ENCODE measurements around the gene TUBA8.

The TUBA8 gene

GRCh38 chr22:18109410-18110193 lies 1.0 kb upstream of the TUBA8 start:
- Mint-ChIP-seq H3K9me3 (peaks cover 7% of the 10 kb centered on the region), H3K4me1 (peaks cover 60% of the 10 kb centered on the region), H3K4me3 (peak overlapping the region; percentile 64), H3K36me3 (peaks cover 16% of the 10 kb centered on the region), H3K27ac (no peak overlapping the region)
- DNase-seq (ENCODE audit: low spot score in 2 of 2) (no peak), ATAC-seq (no peak)

- DNase-seq (ENCODE audit: low spot score in 2 of 2) (no peak), ATAC-seq (no peak)
- Mint-ChIP-seq H3K4me1 (peaks cover 45% of the 10 kb centered on the region), H3K4me3 (peak overlapping the region; percentile 64), H3K9me3 (peaks cover 3% of the 10 kb centered on the region), H3K27ac (peak overlapping the region; percentile 56), H3K36me3 (peaks cover 12% of the 10 kb centered on the region)
These were observed 547 bp downstream of the TUBA8 start for GRCh38 chr22:18110954-18111758.

GRCh38 chr22:18111759-18112330 lies 1.2 kb downstream of the TUBA8 start:
- peaks cover 6% of the 10 kb centered on the region for H3K36me3 Mint-ChIP-seq
- peaks cover 38% of the 10 kb centered on the region for H3K4me1 Mint-ChIP-seq
- H3K9me3 Mint-ChIP-seq, result peaks cover 3% of the 10 kb centered on the region
- DNase-seq (ENCODE audit: low spot score in 2 of 2) (no peak), ATAC-seq (no peak)
- no peak overlapping the region for H3K27ac Mint-ChIP-seq
- H3K4me3 Mint-ChIP-seq, result peak overlapping the region; percentile 64

- Mint-ChIP-seq H3K9me3 (no peaks in the 10 kb centered on the region), H3K27ac (no peak overlapping the region), H3K4me1 (peaks cover 32% of the 10 kb centered on the region), H3K4me3 (no peak overlapping the region), H3K36me3 (peaks cover 6% of the 10 kb centered on the region)
- ATAC-seq, result no peak
- no peak for DNase-seq (ENCODE audit: low spot score in 2 of 2)
These were observed 1.8 kb downstream of the TUBA8 start for GRCh38 chr22:18112440-18112839.

GRCh38 chr22:18113680-18114394 lies 3.2 kb downstream of the TUBA8 start:
- Mint-ChIP-seq H3K4me3 (no peak overlapping the region), H3K36me3 (peaks cover 3% of the 10 kb centered on the region), H3K27ac (no peak overlapping the region), H3K9me3 (no peaks in the 10 kb centered on the region), H3K4me1 (peaks cover 38% of the 10 kb centered on the region)
- ATAC-seq, result no peak
- DNase-seq (ENCODE audit: low spot score in 2 of 2), result no peak

- DNase-seq (ENCODE audit: low spot score in 2 of 2), result no peak
- H3K9me3 Mint-ChIP-seq, result no peaks in the 10 kb centered on the region
- H3K4me1 Mint-ChIP-seq, result peaks cover 43% of the 10 kb centered on the region
- no peak overlapping the region for H3K27ac Mint-ChIP-seq
- no peak overlapping the region for H3K4me3 Mint-ChIP-seq
- no peaks in the 10 kb centered on the region for H3K36me3 Mint-ChIP-seq
- ATAC-seq, result no peak
These were observed 3.9 kb downstream of the TUBA8 start for GRCh38 chr22:18114495-18114894.

- H3K4me3 Mint-ChIP-seq, result no peak overlapping the region
These were observed 4.5 kb downstream of the TUBA8 start for GRCh38 chr22:18114976-18115652.

GRCh38 chr22:18115906-18116371 lies 5.3 kb downstream of the TUBA8 start:
- no peak for DNase-seq (ENCODE audit: low spot score in 2 of 2)
- no peaks in the 10 kb centered on the region for H3K9me3 Mint-ChIP-seq
- no peak for ATAC-seq
- no peak overlapping the region for H3K27ac Mint-ChIP-seq
- peaks cover 41% of the 10 kb centered on the region for H3K4me1 Mint-ChIP-seq
- H3K36me3 Mint-ChIP-seq, result no peaks in the 10 kb centered on the region
- no peak overlapping the region for H3K4me3 Mint-ChIP-seq

More at GRCh38 chr22:18114976-18115652, 4.5 kb downstream of the TUBA8 start:
- H3K27ac Mint-ChIP-seq, result no peak overlapping the region
- no peak for DNase-seq (ENCODE audit: low spot score in 2 of 2)
- ATAC-seq, result no peak
- peaks cover 43% of the 10 kb centered on the region for H3K4me1 Mint-ChIP-seq
- no peaks in the 10 kb centered on the region for H3K9me3 Mint-ChIP-seq
- no peaks in the 10 kb centered on the region for H3K36me3 Mint-ChIP-seq

GRCh38 chr22:18116634-18117033 lies 6.0 kb downstream of the TUBA8 start:
- Mint-ChIP-seq H3K9me3 (no peaks in the 10 kb centered on the region), H3K4me1 (peaks cover 37% of the 10 kb centered on the region), H3K4me3 (no peak overlapping the region), H3K27ac (no peak overlapping the region), H3K36me3 (no peaks in the 10 kb centered on the region)
- DNase-seq (ENCODE audit: low spot score in 2 of 2) (no peak), ATAC-seq (no peak)

GRCh38 chr22:18118345-18118915 lies 7.8 kb downstream of the TUBA8 start:
- Mint-ChIP-seq H3K9me3 (no peaks in the 10 kb centered on the region), H3K36me3 (peaks cover 6% of the 10 kb centered on the region), H3K27ac (no peak overlapping the region), H3K4me1 (peaks cover 36% of the 10 kb centered on the region), H3K4me3 (no peak overlapping the region)
- DNase-seq (ENCODE audit: low spot score in 2 of 2) (no peak), ATAC-seq (no peak)

GRCh38 chr22:18119409-18120110 lies 9.0 kb downstream of the TUBA8 start:
- Mint-ChIP-seq H3K36me3 (peaks cover 6% of the 10 kb centered on the region), H3K9me3 (no peaks in the 10 kb centered on the region), H3K4me1 (peaks cover 25% of the 10 kb centered on the region), H3K27ac (no peak overlapping the region), H3K4me3 (no peak overlapping the region)
- DNase-seq (ENCODE audit: low spot score in 2 of 2) (no peak), ATAC-seq (peak; percentile 24)

GRCh38 chr22:18120857-18121256 lies 10.2 kb downstream of the TUBA8 start:
- Mint-ChIP-seq H3K36me3 (peaks cover 6% of the 10 kb centered on the region), H3K4me1 (peaks cover 23% of the 10 kb centered on the region), H3K4me3 (no peak overlapping the region), H3K27ac (no peak overlapping the region), H3K9me3 (no peaks in the 10 kb centered on the region)
- ATAC-seq, result no peak
- DNase-seq (ENCODE audit: low spot score in 2 of 2), result no peak

- ATAC-seq (no peak), DNase-seq (ENCODE audit: low spot score in 2 of 2) (no peak)
- peaks cover 6% of the 10 kb centered on the region for H3K36me3 Mint-ChIP-seq
- H3K4me3 Mint-ChIP-seq, result no peak overlapping the region
- H3K27ac Mint-ChIP-seq, result no peak overlapping the region
- H3K9me3 Mint-ChIP-seq, result no peaks in the 10 kb centered on the region
- H3K4me1 Mint-ChIP-seq, result peaks cover 24% of the 10 kb centered on the region
These were observed 10.9 kb downstream of the TUBA8 start for GRCh38 chr22:18121506-18121905.

Measured in stimulated activated effector memory CD8-positive, alpha-beta T cell treated with anti-CD3 and anti-CD28 coated beads, Interleukin-12 subunit alpha, Interleukin-12 subunit beta, amount 100 ng/mL, for 72 hours (primary cell).